Measurements from ENCODE around the gene SORCS2. TPM values are rescaled to one million over a fixed set of nuclear protein-coding genes. Genes with fewer than 3 reads are reported as not detected.

Gene SORCS2
- total RNA-seq, 1 donor from 2014 or later, result 29.5 TPM

GRCh38 chr4:7734651-7735260, 542.4 kb downstream of the SORCS2 start:
- H3K36me3 Mint-ChIP-seq (ENCODE audit: unreplicated experiment), result peaks cover 8% of the 10 kb centered on the region
- peaks cover 6% of the 10 kb centered on the region for H3K27me3 Mint-ChIP-seq (ENCODE audit: unreplicated experiment)
- no peak overlapping the region for H3K4me3 Mint-ChIP-seq (ENCODE audit: unreplicated experiment)
- H3K9me3 Mint-ChIP-seq (ENCODE audit: unreplicated experiment), result no peaks in the 10 kb centered on the region
- no peak for DNase-seq
- no peak overlapping the region for H3K27ac Mint-ChIP-seq (ENCODE audit: unreplicated experiment)
- no peak for TF ChIP-seq CTCF (IDR thresholded peaks at IDR 0.05; ENCODE audit: partially characterized antibody, unreplicated experiment)
- no peaks in the 10 kb centered on the region for H3K4me1 Mint-ChIP-seq (ENCODE audit: low read depth, unreplicated experiment)

- Mint-ChIP-seq H3K9me3 (ENCODE audit: unreplicated experiment) (no peaks in the 10 kb centered on the region), H3K36me3 (ENCODE audit: unreplicated experiment) (peaks cover 8% of the 10 kb centered on the region), H3K27me3 (ENCODE audit: unreplicated experiment) (peaks cover 2% of the 10 kb centered on the region), H3K27ac (ENCODE audit: unreplicated experiment) (no peak overlapping the region), H3K4me3 (ENCODE audit: unreplicated experiment) (no peak overlapping the region), H3K4me1 (ENCODE audit: low read depth, unreplicated experiment) (no peaks in the 10 kb centered on the region)
- DNase-seq, result no peak
- no peak for TF ChIP-seq CTCF (IDR thresholded peaks at IDR 0.05; ENCODE audit: partially characterized antibody, unreplicated experiment)
Observed at GRCh38 chr4:7735395-7735794, 543.1 kb downstream of the SORCS2 start.

- no peak for DNase-seq
- H3K4me1 Mint-ChIP-seq (ENCODE audit: low read depth, unreplicated experiment), result no peaks in the 10 kb centered on the region
Observed at GRCh38 chr4:7735961-7736360, 543.6 kb downstream of the SORCS2 start.

DNA sequence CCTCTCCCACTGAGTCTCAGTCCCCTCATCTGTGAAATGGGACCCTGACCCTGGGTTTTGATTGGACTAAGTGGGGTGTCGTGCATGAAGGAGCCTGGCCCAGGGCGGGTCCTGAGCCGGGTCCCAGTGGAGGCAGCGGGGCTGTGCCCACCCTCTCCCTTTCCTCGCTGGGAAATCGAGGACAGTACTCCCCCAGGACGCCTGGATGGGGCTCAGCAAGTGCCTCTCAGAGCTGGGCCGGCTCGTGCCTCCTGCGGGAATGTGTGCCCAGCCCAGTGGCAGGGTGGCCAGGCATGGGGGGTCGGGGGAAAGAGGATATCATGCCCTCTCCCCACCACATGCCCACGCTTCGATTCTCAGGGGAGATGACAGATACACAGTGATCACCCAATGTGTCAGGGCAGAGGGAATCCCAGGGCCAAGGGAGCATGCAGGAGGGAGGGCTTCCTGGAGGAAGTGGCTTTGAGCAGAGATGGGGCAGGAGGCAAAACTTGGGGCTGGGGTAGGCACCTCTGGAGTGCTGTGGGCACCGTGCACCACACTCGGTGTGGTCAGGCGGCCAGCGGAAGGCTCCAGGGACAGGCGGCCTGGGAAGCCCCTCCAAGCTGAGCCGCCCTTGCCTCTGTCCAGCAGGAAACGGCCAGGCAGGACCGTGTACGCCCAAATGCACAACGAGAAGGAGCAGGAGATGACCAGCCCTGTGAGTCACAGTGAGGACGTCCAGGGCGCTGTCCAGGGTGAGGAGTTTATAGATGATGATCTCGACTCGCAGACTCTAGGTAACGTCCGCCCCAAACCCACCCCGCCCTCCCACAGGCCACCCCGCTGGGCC, 544.3 kb downstream of the SORCS2 start:
- no peaks in the 10 kb centered on the region for H3K9me3 Mint-ChIP-seq (ENCODE audit: unreplicated experiment)
- H3K27ac Mint-ChIP-seq (ENCODE audit: unreplicated experiment), result no peak overlapping the region
- no peaks in the 10 kb centered on the region for H3K4me1 Mint-ChIP-seq (ENCODE audit: low read depth, unreplicated experiment)

More at GRCh38 chr4:7735961-7736360, 543.6 kb downstream of the SORCS2 start:
- H3K27ac Mint-ChIP-seq (ENCODE audit: unreplicated experiment), result no peak overlapping the region
- H3K9me3 Mint-ChIP-seq (ENCODE audit: unreplicated experiment), result no peaks in the 10 kb centered on the region
- H3K4me3 Mint-ChIP-seq (ENCODE audit: unreplicated experiment), result no peak overlapping the region
- TF ChIP-seq CTCF (IDR thresholded peaks at IDR 0.05; ENCODE audit: partially characterized antibody, unreplicated experiment), result no peak
- H3K36me3 Mint-ChIP-seq (ENCODE audit: unreplicated experiment), result peaks cover 8% of the 10 kb centered on the region
- peaks cover 2% of the 10 kb centered on the region for H3K27me3 Mint-ChIP-seq (ENCODE audit: unreplicated experiment)

More for the DNA sequence above, 544.3 kb downstream of the SORCS2 start:
- no peak for DNase-seq
- no peak overlapping the region for H3K4me3 Mint-ChIP-seq (ENCODE audit: unreplicated experiment)
- H3K27me3 Mint-ChIP-seq (ENCODE audit: unreplicated experiment), result no peaks in the 10 kb centered on the region
- peaks cover 3% of the 10 kb centered on the region for H3K36me3 Mint-ChIP-seq (ENCODE audit: unreplicated experiment)
- no peak for TF ChIP-seq CTCF (IDR thresholded peaks at IDR 0.05; ENCODE audit: partially characterized antibody, unreplicated experiment)
